IgD-negative memory B cell (primary cell): ENCODE data around the gene TFR2. TPM values are rescaled to one million over a fixed set of nuclear protein-coding genes. Genes with fewer than 3 reads are reported as not detected.

ENCODE experiments used
- H3K27ac Mint-ChIP-seq, 3 donors: one replicate each; pipeline ENCODE4 v1.8.0; 2020 to 2022; ENCODE audit warnings: mild to moderate bottlenecking in 3 of 3, mixed read lengths in 3 of 3, moderate library complexity in 1 of 3
- H3K27me3 Mint-ChIP-seq: one replicate; pipeline ENCODE4 v1.8.0; 2021; ENCODE audit warnings: mixed read lengths
- H3K36me3 Mint-ChIP-seq: one replicate; pipeline ENCODE4 v1.8.0; 2020; ENCODE audit warnings: mild to moderate bottlenecking, mixed read lengths
- H3K4me1 Mint-ChIP-seq, 3 donors: one replicate each; pipeline ENCODE4 v1.8.0; 2020 to 2022; ENCODE audit warnings: mixed read lengths in 3 of 3, mild to moderate bottlenecking in 1 of 3
- H3K4me3 Mint-ChIP-seq, 4 donors: one replicate each; pipeline ENCODE4 v1.8.0; 2020 to 2022; ENCODE audit warnings: mild to moderate bottlenecking in 4 of 4, mixed read lengths in 4 of 4, moderate library complexity in 3 of 4
- H3K9me3 Mint-ChIP-seq, 3 donors: one replicate each; pipeline ENCODE4 v1.8.0; 2020 to 2021; ENCODE audit warnings: mixed read lengths in 3 of 3, mild to moderate bottlenecking in 1 of 3
- polyA plus RNA-seq: library from polyadenylated mRNA; unstranded; fragments of 300-500 nt; fragmentation: Illumina TruSeq; gene quantifications from one replicate; pipeline ENCODE4 v1.2.3, GENCODE V29; 2021

The TFR2 gene
- polyA plus RNA-seq, 1 donor from 2014 or later, result 0.44 TPM

DNA sequence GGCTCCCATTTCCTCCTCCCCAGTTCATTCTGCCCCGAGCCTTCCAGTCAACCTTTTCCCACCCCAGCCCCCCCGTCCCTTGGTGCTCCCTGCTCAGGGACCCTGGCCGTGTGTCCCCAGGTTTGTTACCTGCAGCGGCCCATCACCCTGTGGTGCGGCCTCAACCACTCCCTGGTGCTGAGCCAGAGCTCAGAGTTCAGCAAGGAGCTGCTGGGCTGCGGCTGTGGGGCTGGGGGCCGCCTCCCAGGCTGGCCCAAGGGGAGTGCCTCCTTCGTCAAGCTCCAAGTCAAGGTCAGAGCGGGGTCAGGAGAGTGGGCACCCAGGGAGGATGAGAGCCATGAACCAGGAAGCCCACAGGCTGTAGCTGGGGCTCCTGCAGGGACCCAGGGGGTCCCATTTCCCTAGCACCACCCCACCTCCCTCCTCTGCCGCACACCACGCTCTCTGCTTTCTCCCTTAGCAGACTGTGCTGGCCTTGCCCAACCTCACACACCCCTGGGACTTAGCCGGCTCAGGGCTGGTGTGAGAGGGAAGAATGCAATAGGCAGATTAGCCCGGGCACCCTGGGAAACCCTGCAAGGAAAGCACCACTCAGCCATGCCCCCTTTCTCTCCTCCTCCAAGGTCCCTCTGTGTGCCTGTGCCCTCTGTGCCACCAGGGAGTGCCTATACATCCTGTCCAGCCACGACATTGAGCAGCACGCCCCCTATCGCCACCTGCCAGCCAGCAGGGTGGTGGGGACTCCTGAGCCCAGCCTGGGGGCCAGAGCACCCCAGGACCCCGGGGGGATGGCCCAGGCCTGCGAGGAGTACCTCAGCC, 41.2 kb downstream of the TFR2 start:
- Mint-ChIP-seq H3K36me3 (peaks cover 4% of the 10 kb centered on the region), H3K27me3 (no peaks in the 10 kb centered on the region), H3K27ac (no peak overlapping the region), H3K4me1 (peaks cover 0 to 4% (median 3%) of the 10 kb centered on the region in 3 donors), H3K9me3 (no peaks in the 10 kb centered on the region), H3K4me3 (no peak overlapping the region)

DNA sequence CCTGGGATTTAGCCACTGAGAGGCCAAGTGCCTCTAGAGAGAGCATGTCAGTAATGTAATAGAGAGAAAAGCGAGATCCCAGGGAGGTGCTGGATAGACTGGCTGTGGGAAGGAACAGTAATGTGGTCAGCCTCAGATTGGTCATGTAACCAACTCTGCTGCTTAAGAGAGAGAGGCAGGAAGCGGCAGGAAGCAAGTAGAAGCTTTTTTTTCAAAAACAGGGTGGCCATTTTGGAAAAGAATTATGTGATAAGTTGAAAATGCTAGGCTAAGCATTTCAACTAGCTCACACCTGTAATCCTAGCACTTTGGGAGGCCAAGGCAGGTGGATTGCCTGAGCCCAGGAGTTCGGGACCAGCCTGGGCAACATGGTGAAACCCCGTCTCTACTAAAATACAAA, 42.9 kb downstream of the TFR2 start:
- H3K27ac Mint-ChIP-seq, result no peak overlapping the region
- H3K36me3 Mint-ChIP-seq, result peaks cover 4% of the 10 kb centered on the region
- H3K9me3 Mint-ChIP-seq, result no peaks in the 10 kb centered on the region
- H3K4me3 Mint-ChIP-seq, result no peak overlapping the region
- H3K4me1 Mint-ChIP-seq, result peaks cover 0 to 1% (median 0%) of the 10 kb centered on the region in 3 donors
- H3K27me3 Mint-ChIP-seq, result no peaks in the 10 kb centered on the region

DNA sequence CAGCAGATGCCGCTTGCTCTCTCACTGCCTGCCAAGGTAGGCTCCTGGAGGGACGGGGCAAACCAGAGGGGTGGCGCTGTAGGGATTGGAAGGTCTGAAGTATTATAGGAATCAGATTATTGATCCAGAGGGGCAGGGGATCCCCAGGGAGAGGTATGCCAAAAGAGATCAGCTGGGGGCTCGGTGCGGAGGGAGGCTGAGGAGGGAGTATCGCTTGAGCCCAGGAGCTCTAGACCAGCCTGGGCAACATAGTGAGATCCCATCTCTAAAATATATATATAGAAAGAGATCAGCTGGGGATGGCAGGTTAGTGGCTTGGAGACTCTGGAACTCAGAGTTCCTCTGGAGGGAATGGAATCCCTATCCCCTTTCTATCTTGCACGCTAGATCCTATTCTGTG, 46.2 kb downstream of the TFR2 start:
- Mint-ChIP-seq H3K27me3 (peaks cover 7% of the 10 kb centered on the region), H3K27ac (no peak overlapping the region), H3K4me1 (no peaks in the 10 kb centered on the region), H3K4me3 (no peak overlapping the region), H3K36me3 (peaks cover 4% of the 10 kb centered on the region), H3K9me3 (no peaks in the 10 kb centered on the region)

DNA sequence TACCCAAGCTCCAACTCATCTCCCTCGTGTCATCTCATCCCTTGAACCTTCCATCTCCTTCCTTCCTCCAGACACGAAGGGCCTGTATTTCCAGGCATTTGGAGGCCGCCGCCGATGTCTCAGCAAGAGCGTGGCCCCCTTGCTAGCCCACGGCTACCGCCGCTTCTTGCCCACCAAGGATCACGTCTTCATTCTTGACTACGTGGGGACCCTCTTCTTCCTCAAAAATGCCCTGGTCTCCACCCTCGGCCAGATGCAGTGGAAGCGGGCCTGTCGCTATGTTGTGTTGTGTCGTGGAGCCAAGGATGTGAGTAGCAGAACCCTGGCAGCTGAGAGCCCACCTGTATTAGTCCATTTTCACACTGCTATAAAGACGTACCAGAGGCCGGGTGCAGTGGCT, 49.8 kb downstream of the TFR2 start:
- no peak overlapping the region for H3K27ac Mint-ChIP-seq
- peaks cover 7% of the 10 kb centered on the region for H3K27me3 Mint-ChIP-seq
- no peaks in the 10 kb centered on the region for H3K9me3 Mint-ChIP-seq
- H3K36me3 Mint-ChIP-seq, result no peaks in the 10 kb centered on the region
- peaks cover 2 to 7% (median 3%) of the 10 kb centered on the region in 3 donors for H3K4me1 Mint-ChIP-seq
- peak overlapping the region in 1 of 4 donors; percentile 35 for H3K4me3 Mint-ChIP-seq

DNA sequence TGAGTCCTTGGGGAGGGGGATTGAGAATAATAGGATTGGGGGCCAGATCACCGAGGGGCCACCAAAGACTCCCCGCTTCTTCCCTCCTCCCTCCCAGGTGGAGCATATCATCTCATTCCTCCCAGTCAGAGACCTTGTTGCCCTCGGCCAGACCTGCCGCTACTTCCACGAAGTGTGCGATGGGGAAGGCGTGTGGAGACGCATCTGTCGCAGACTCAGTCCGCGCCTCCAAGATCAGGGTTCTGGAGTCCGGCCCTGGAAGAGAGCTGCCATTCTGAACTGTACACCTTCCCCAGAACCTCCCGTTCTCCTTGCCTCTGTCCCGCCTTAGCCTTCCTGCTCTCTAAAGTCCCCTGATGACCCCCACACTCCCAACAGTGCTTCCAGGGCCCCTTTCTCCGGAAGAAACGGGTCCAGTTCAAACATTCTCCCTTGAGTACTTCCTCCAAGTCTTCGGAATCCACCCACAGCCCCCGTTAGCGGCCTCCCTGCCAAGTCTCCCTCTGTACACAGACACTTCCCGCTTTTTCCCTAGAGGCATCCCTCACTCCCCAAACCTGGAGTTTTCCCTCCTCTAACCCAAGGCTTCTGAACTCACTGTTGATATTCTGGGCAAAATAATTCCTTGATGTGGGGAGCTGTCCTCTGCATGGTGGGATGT, 51.1 kb downstream of the TFR2 start:
- Mint-ChIP-seq H3K27me3 (peaks cover 7% of the 10 kb centered on the region), H3K27ac (peak overlapping the region in 1 of 3 donors; percentile 35), H3K4me3 (no peak overlapping the region), H3K9me3 (no peaks in the 10 kb centered on the region), H3K4me1 (peaks cover 6 to 10% (median 6%) of the 10 kb centered on the region in 3 donors), H3K36me3 (no peaks in the 10 kb centered on the region)

DNA sequence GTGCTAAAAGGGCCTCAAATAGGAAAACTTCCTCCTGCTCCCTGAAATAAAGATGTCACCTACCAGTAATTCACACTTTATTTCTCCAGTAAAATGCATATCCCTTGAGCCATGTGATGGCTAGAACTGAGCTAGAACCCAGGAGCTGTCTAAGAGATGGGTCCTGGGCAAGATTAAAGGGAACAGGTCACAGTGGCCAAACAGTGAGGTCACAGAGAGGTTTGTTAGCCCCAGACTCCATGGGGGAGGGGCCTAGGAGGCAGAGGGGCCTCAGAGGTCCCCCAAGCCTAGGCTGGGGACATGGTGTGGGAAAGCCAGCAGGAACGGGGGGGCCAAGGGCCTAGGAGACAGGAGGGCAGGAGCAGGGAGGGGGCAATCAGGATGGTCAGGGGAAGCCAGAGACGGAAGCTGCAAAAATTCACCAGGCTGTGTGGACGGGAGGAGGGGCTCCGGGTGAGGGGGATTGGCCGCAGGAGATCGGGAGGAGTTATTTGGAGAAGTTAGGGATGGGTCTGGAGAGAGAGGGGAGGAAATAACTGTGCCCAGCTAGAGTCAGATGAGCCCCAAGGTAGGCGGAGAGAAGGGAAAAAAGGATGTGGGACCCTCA, 51.9 kb downstream of the TFR2 start:
- no peak overlapping the region for H3K4me3 Mint-ChIP-seq
- peaks cover 7% of the 10 kb centered on the region for H3K27me3 Mint-ChIP-seq
- H3K4me1 Mint-ChIP-seq, result peaks cover 6 to 10% (median 7%) of the 10 kb centered on the region in 3 donors
- H3K36me3 Mint-ChIP-seq, result no peaks in the 10 kb centered on the region
- no peaks in the 10 kb centered on the region for H3K9me3 Mint-ChIP-seq
- peak overlapping the region in 1 of 3 donors; percentile 35 for H3K27ac Mint-ChIP-seq

DNA sequence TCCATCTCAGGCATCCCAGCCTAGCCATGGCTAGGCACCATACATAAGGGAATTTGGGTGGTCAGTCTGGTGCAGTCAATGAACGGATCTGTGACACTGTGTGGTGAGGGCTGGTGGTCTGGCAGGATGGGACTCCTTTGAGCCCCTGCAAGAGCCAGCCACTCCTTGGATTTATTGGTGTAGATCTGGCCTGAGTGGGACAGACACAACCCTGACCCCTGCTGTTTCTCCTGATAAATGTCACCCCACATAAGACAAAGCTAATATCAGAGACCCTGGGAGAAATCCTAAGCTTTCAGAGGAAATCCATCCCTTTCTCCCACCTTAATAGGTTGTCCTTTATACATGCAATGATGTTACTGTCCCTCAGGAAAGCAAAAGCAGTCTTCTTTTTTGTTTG, 52.9 kb downstream of the TFR2 start:
- Mint-ChIP-seq H3K27ac (peak overlapping the region in 1 of 3 donors; percentile 67), H3K27me3 (peaks cover 7% of the 10 kb centered on the region), H3K36me3 (no peaks in the 10 kb centered on the region), H3K4me1 (peaks cover 13% of the 10 kb centered on the region in 3 donors), H3K9me3 (no peaks in the 10 kb centered on the region), H3K4me3 (peak overlapping the region; percentile 46 to 84 (median 62))

DNA sequence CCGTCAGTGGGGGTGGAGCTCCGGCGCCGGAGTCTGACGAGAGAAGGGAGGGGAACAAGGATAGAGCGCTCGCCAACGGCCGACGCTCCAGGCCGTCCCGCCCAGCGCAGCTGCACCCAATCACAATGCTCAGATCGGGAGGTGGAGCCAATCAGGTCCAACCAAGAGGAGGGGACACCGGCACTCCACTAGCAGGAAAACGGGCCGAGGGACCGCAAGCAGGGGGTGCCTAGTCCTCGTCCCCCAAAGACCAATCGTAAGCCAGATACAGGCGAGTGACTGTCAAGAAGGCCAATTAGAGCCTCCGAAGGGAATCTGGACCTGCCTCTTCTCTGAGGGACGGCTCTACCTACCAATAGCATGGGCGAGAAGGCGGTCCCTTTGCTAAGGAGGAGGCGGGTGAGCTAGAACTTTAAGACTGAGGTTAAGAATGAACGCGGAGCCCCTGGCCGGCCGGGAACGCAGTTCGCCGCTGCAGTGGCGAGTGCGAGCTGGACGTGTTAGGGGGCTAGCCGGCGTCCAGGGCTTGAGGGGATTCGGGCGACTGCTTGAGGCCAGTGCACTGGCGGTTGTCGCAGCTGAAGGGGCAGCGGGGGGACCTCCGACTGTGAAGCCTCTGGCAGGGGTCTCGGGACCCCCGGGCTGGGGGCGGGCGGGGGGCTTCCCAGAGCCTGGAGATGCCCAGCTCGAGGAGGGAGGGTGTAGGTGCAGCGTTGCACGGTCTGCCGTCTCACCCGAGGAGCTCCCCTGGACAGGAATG, 54.9 kb downstream of the TFR2 start, which contains the start of gene FBXO24:
Gene FBXO24 (plus strand): TSS at position 63 of the 760 bp plus-strand sequence. CDS start 298 bp downstream, at position 361.
- Mint-ChIP-seq H3K36me3 (no peaks in the 10 kb centered on the region), H3K27ac (peak within 1 kb of the TSS; percentile 89 to 98 (median 98)), H3K9me3 (no peaks in the 10 kb centered on the region), H3K27me3 (peaks cover 4% of the 10 kb centered on the region), H3K4me1 (peaks cover 16 to 20% (median 20%) of the 10 kb centered on the region in 3 donors), H3K4me3 (peak within 1 kb of the TSS; percentile 86 to 98 (median 96))

DNA sequence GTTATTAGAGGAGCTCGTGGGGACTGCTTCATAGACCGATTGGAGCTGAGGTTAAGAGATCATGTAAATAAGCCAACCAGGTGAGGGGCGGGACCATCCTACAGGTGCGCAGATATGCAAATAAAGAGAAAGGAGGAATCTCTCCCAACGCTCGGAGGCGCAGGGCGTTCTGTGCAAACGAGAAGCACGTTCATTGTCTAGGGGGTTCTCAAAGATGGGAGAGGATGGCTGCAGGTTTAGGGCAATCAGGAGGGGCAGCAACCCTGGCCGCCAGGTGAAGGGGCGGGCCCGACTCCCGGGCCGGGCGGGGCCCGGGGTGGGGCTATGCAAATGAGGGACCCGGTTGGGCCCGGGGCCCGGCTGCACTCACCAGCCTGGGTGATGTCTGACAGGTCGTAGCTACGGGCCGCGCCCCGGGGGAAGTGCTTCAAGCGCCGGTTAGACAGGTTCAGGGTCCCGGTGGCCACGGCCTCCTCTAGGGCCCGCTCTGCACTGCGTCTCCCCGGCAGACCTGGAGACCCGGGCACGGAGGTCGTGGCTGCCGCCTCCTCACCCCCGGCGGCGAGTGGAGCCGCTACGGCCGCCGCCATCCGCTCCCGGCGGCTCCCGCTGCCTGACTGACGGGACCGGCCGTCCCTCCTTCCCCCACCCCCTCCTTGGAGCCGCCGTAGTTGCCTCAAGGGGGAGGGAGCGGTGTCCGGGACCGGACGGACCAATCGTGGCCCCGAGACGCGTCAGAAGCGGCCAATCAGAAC, 55.7 kb downstream of the TFR2 start, which contains the start of gene LRCH4:
Gene LRCH4 (minus strand): TSS at position 619 of the 755 bp plus-strand sequence. CDS start 29 bp downstream, at position 590.
- H3K27ac Mint-ChIP-seq, result peak within 1 kb of the TSS; percentile 89 to 98 (median 98)
- peak within 1 kb of the TSS; percentile 86 to 98 (median 96) for H3K4me3 Mint-ChIP-seq
- H3K36me3 Mint-ChIP-seq, result no peaks in the 10 kb centered on the region
- peaks cover 16 to 20% (median 20%) of the 10 kb centered on the region in 3 donors for H3K4me1 Mint-ChIP-seq
- no peaks in the 10 kb centered on the region for H3K9me3 Mint-ChIP-seq
- H3K27me3 Mint-ChIP-seq, result peaks cover 4% of the 10 kb centered on the region

DNA sequence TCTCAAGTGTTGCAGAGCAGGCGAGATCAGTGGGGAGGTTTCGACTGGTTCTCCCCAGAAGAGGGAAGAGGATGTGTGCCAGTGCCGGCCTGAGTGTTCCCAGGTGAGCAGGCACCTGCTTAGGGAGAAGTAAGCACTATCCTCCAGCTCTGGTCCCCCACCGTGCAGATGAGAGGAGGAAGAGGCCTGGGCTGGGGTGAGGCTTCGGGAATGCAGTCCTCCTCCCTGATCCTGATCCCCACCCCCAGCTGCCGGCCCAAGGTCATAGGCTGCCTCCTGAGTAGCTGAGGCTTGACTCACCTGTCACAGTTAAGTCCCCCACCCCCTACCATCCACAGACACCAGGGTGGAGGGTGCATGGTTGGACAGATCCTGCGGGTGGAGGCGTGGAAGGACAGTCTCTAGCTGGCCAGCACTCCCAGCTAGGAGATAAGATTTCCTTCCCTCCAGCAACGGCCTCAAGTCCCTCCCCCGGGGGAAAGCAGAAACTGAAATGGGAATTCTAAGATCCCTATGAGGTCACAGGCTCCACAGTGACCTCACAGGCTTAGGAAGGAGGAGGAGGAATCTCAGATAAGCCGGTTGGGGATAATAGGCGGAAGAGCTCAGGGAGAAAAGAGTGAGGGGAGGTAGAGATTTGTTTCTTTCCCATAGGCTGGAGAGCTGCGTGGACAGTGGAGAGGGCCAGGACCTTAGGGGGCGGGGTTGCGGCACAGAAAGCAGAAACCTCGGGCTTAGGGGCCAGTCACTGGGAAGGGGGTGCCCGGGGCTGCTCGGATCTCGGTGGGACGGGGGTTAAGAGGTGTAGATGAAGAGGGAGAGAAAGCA, 56.5 kb downstream of the TFR2 start:
- peaks cover 16 to 20% (median 20%) of the 10 kb centered on the region in 3 donors for H3K4me1 Mint-ChIP-seq
- no peaks in the 10 kb centered on the region for H3K27me3 Mint-ChIP-seq
- H3K27ac Mint-ChIP-seq, result peak overlapping the region; percentile 89 to 98 (median 98)
- H3K4me3 Mint-ChIP-seq, result peak overlapping the region; percentile 86 to 98 (median 96)
- H3K36me3 Mint-ChIP-seq, result no peaks in the 10 kb centered on the region
- H3K9me3 Mint-ChIP-seq, result no peaks in the 10 kb centered on the region

DNA sequence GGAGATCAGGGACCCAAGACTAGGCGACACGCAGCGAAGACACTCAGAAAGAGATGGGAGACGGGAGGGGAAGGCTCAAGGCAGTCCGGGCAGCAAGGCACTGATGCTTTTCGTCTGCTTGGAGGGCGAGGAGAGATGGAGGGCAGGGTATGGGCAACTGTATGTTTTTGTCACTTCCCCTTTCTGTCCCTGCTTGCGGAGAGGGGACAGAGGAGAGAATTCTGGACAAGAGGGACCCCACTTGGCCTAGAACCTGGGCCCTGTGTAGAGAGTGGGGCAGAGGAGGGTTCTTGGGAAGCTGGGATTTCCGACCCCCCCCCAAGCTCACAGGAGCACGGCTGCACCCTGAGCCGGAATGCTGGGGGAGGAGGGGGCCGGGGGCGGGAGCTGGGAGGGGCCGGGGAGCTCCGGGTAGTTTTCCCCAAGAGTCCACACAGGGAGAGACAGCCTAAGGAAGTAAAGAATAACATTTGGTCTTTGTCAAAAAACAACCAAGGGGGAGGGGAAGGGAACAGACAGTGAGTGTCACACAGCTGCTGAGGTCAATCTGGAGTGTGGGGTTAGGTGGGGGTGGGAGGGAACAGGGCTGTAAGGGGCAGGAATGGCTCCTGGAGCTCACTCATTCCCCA, 57.2 kb downstream of the TFR2 start:
- H3K27ac Mint-ChIP-seq, result peak overlapping the region; percentile 89 to 98 (median 98)
- H3K36me3 Mint-ChIP-seq, result peaks cover 3% of the 10 kb centered on the region
- no peaks in the 10 kb centered on the region for H3K9me3 Mint-ChIP-seq
- no peaks in the 10 kb centered on the region for H3K27me3 Mint-ChIP-seq
- peak overlapping the region; percentile 86 to 98 (median 96) for H3K4me3 Mint-ChIP-seq
- H3K4me1 Mint-ChIP-seq, result peaks cover 16 to 20% (median 20%) of the 10 kb centered on the region in 3 donors

DNA sequence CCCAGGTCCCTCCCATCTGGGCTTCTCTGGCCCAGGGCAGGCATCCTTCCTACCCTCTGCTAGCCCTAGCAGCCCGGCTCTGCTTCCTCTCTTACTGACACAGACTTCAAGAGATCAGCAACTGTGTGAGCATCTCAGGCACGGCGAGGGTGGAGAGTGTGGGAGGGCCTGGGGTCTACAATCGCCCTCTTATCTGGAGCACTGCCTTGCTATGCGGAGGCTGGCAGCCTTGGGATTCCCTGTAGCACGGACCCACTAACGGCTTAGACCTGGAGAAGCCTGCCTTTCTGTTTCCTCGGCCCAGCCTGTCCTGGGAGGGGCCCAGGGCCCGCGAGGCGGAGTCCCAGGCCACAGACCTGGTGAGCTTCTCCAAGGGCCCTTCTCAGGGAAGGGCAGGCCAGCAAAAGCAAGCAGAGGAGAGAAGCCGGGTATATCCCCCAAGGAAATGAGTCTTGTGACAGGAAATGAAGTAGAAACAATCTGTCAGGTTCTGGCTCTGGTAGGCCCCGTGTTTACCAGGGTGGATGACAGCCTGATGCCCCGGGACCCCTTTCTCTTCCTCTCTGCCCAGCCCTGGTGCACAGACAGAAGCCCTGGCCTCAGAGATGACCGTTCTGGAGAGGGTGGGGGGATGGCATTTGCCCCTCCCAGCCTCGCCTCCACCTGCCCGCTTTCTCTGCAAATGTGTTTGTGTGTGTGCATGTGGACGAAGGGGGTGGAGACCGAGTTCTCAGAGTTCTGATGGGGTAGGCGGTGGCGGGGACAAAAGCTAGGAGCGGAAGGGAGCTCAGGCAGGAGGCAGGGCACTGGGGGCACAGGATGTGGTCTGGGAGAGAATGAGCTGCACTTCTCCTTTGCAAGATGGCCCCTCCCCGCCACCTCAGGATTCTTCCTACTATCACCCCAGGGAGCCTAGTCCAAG, 58.0 kb downstream of the TFR2 start:
- H3K9me3 Mint-ChIP-seq, result no peaks in the 10 kb centered on the region
- H3K4me3 Mint-ChIP-seq, result peak overlapping the region; percentile 86 to 98 (median 96)
- H3K36me3 Mint-ChIP-seq, result peaks cover 3% of the 10 kb centered on the region
- H3K27ac Mint-ChIP-seq, result peak overlapping the region; percentile 89 to 98 (median 98)
- no peaks in the 10 kb centered on the region for H3K27me3 Mint-ChIP-seq
- H3K4me1 Mint-ChIP-seq, result peaks cover 13 to 20% (median 18%) of the 10 kb centered on the region in 3 donors
